Mucosa of descending colon (tissue), 3 donors: ENCODE results near the gene MRPL19. TPM values are rescaled to one million over a fixed set of nuclear protein-coding genes. Genes with fewer than 3 reads are reported as not detected.

Experiments used
- ATAC-seq: fragments of 200-7000 bp; cut with Tn5 transposase; one replicate; pipeline ENCODE4 v1.9.1; 2020; ENCODE audit warnings: mild to moderate bottlenecking, moderate library complexity
- DNase-seq, 3 donors: peaks; one replicate each; pipeline ENCODE4 v3.0.0-alpha.2; 2020
- H3K36me3 ChIP-seq: fragments of 200-600 bp; one replicate; pipeline ENCODE4 v1.8.0; 2021; ENCODE audit warnings: low read depth, mild to moderate bottlenecking
- H3K4me1 ChIP-seq: fragments of 200-600 bp; one replicate; pipeline ENCODE4 v1.8.0; 2021; ENCODE audit warnings: low read depth, mild to moderate bottlenecking
- H3K4me3 ChIP-seq: fragments of 200-600 bp; one replicate; pipeline ENCODE4 v1.8.0; 2021; ENCODE audit warnings: mild to moderate bottlenecking
- H3K9me3 ChIP-seq: fragments of 200-600 bp; one replicate; pipeline ENCODE4 v1.8.0; 2021; ENCODE audit warnings: mild to moderate bottlenecking
- CTCF ChIP-seq: fragments of 200-600 bp; IDR thresholded peaks from one replicate; pipeline ENCODE4 v1.8.0; 2022; ENCODE audit warnings: antibody characterized with exemption, mild to moderate bottlenecking
- intact Hi-C, 2 donors: fragments of 100-400 bp; cut with DNase I in 1 of 2; cut with micrococcal nuclease in 1 of 2; formaldehyde crosslinking; loops; one replicate each; pipeline versions ENCODE4 v1.11.0 to v1.11.1; 2022; cut with DNase I, micrococcal nuclease
- total RNA-seq, 3 donors: library from RNA; stranded (reverse); fragmentation: NEBNext Ultra II Directional in 2 of 3; extraction: Animal tissue kit (Norgen Biotek cat#: 25700) in 2 of 3; gene quantifications; one replicate each; pipeline versions ENCODE4 v1.2.1 to v1.2.4, GENCODE V29; 2021 to 2023
- donor health status: DM: no; HTN: no; CAD: no; lungs with moderate emphysema.
- donor health status: DM: no; HTN: no; CAD: no.
- donor health status: DM: no; HTN: yes; CAD: no.

Gene MRPL19
- total RNA-seq, 3 donors from 2014 or later: 34.6 to 53.3 (median 45.1) TPM

- ATAC-seq (no peak), DNase-seq (no peak)
- intact Hi-C loops: no loop called here
- Histone ChIP-seq H3K4me1 (no peaks in the 10 kb centered on the region), H3K9me3 (no peaks in the 10 kb centered on the region), H3K36me3 (no peaks in the 10 kb centered on the region), H3K4me3 (no peak overlapping the region)
- TF ChIP-seq CTCF: no peak
These were observed 43.8 kb upstream of the MRPL19 start for GRCh38 chr2:75602724-75603342.

- intact Hi-C loops: no loop called here
- no peak for TF ChIP-seq CTCF
- DNase-seq (no peak), ATAC-seq (no peak)
- Histone ChIP-seq H3K36me3 (no peaks in the 10 kb centered on the region), H3K4me1 (no peaks in the 10 kb centered on the region), H3K9me3 (no peaks in the 10 kb centered on the region), H3K4me3 (no peak overlapping the region)
These were observed 43.1 kb upstream of the MRPL19 start for GRCh38 chr2:75603477-75603876.

GRCh38 chr2:75604484-75604883 is 42.1 kb upstream of the MRPL19 start:
- Histone ChIP-seq H3K4me1 (peaks cover 4% of the 10 kb centered on the region), H3K36me3 (no peaks in the 10 kb centered on the region), H3K9me3 (no peaks in the 10 kb centered on the region), H3K4me3 (no peak overlapping the region)
- DNase-seq: no peak
- ATAC-seq: no peak
- no peak for TF ChIP-seq CTCF
- intact Hi-C loops: no loop called here

- DNase-seq (no peak), ATAC-seq (no peak)
- intact Hi-C loops: no loop called here
These were observed 40.6 kb upstream of the MRPL19 start for GRCh38 chr2:75605770-75606529.

GRCh38 chr2:75606761-75607399 is 39.7 kb upstream of the MRPL19 start:
- no peak overlapping the region for H3K4me3 ChIP-seq
- ATAC-seq: no peak
- intact Hi-C loops: no loop called here

More at GRCh38 chr2:75605770-75606529, 40.6 kb upstream of the MRPL19 start:
- Histone ChIP-seq H3K4me3 (no peak overlapping the region), H3K36me3 (no peaks in the 10 kb centered on the region), H3K9me3 (no peaks in the 10 kb centered on the region), H3K4me1 (peaks cover 4% of the 10 kb centered on the region)
- no peak for TF ChIP-seq CTCF

More at GRCh38 chr2:75606761-75607399, 39.7 kb upstream of the MRPL19 start:
- Histone ChIP-seq H3K9me3 (no peaks in the 10 kb centered on the region), H3K36me3 (no peaks in the 10 kb centered on the region), H3K4me1 (peaks cover 4% of the 10 kb centered on the region)
- no peak for TF ChIP-seq CTCF
- DNase-seq: no peak
